Stimulated activated naive CD4-positive, alpha-beta T cell treated with Interleukin-2 at 50 U/mL for 16 hours (primary cell): ENCODE data around the gene AJUBA.
A peak's percentile ranks its signal among the peaks of the same experiment; 100 is the strongest.

Experiments used
- DNase-seq: peaks from one replicate; lab custom pipeline; 2025; lab: John Stamatoyannopoulos, UW

Gene AJUBA

DNA sequence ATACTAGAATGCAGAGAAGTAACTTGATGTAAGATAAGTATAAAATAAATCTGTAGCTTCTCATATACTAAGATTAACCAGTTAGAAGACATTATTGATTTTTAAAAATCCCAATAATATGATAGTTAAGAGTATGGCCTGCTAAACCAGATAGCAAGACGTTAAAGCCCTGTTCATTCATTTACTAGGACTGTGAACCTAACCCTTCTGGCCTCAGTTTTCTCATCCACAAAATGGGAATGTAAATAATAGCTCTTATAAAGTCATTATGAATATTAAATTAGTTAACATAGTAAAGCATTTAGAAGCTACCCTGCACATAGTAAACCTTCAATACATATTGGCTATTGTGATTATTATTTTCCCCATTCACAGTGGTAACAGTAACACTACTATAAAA, 47.2 kb downstream of the AJUBA start:
- DNase-seq, result no peak

DNA sequence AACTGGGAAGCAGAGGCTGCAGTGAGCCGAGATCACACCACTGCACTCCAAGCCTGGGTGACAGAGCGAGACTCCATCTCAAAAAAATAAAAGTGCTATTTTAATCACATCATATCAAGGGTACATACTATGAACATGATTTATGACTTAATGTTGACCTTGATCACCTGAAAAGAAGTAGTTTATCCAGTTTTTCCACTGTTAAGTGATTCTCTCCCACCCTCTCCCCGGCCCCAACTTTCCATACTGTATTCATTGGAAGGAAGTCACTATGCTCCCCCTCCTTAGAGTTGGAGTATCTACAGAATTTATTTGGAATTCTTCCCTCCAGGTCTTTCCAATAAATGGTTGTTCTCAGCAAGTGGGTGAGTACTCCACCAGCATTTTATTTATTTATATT, 50.2 kb downstream of the AJUBA start:
- DNase-seq, result no peak

DNA sequence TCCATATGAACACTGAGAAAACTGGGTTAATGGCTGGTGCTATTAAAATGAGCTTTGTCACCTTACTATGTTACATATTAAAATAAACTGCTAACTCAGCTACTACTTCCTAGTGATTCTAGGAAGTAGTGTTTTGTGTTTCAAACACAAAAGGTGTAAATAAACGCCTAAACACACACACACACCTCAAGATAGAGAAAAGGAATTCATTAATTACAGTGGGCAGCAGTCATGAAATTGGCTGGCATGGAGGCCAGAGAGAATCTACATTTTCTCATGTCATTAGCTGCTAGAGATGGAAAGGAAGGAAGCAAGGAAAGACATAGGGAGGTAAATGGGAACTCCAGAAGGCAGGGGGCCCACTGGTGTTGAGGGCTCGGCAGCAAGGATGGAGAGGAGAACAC, 52.4 kb downstream of the AJUBA start:
- no peak for DNase-seq

DNA sequence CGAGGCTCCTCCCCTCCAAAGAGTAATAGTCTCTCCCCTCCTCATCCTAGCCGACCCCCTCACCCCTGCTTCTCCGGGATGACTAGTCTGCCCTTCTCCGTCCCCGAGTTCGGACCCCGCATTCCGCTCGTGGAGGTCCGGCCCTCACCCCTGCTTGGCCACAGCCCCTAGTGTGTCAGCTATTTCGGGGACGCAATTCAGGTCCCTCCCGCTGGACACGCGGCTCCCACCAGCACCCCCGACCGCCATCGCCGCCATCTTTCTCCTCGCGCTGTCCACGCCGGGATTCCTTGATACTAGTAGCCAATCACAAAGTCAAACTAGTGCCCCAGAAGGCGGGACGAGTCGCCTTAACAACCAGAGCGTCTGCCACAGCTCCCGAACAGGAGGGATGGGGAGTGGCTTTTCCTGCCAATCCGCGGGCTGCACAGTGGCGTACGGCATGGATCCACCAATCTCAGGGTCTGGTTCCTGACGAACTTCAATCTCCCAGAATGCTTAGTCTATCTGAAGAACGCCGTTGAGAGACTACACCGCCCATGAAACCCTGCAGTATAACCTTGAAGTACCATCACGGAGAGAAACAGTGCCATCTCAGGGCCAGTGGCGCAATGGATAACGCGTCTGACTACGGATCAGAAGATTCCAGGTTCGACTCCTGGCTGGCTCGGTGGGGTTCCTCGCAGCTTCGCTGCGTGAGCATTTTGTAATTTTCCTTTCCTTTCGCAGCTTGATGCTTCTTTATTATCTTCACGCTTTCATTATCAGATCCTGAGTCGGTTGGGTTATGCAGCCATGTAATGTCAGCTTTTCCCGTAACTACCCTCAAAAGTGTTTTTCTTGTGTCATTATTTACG, 53.0 kb downstream of the AJUBA start, which contains the start of gene PRMT5:
TSS of gene PRMT5 (minus strand) at position 273 of the 857 bp plus-strand sequence. CDS start at position 258, 15 bp downstream.
- DNase-seq, result peak; percentile 99

DNA sequence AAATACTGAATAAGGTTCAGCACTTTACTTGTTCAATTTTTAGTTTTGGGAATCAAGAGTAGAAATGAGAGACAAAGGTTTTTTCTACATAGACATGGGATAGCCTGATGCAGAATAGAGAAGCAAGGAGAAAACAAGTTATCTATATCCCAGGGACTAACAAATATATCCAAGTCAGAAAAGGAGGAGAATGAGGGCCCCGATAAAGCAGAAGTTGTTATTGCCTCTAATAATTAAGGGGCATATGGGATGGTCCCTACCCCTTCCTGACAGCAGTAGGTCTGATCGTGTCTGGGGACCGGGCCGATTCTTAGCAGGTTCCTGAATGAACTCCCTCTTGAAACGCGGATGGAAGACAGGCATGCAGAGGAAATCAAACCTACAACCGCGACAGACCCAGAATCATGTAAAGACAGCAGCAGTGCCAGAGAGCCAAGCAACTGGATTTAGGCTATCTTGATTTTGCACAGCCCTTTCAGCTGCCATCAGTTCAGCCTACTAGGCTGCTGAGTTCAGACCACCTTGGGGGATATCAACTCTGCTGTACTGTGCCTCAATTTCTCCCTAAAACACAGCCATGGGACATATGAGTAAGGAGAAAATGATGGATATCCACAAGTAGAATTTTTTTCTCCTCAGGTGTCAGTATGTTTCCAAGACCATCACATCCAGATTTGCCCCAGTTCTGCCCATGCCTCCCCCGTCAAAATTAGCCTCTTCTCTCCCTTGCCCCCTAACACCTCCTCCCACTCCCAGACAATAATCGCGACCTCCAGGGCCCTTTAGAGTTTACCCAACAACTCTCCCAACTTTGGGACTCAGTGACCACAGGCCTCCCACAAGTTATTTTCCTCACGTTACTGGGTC, 53.9 kb downstream of the AJUBA start:
- DNase-seq, result no peak

DNA sequence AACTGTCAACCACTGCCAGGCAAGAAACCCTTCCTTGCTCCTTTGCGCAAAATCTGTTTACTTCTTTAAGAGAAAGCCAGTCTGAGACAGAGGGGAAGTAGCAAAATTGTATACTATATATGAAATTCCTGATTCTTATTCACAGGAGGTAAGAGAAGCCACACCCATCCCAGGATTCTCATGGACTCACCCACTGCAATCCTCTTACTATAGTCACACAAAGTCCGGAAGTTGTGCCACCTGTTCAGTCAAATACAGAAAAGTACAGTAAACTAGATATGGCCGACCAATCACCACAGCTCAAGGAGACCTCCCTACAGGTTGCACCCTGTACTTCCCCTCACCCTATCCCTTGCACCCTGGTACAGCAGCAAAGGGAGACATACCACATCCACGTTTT, 56.0 kb downstream of the AJUBA start:
- no peak for DNase-seq

DNA sequence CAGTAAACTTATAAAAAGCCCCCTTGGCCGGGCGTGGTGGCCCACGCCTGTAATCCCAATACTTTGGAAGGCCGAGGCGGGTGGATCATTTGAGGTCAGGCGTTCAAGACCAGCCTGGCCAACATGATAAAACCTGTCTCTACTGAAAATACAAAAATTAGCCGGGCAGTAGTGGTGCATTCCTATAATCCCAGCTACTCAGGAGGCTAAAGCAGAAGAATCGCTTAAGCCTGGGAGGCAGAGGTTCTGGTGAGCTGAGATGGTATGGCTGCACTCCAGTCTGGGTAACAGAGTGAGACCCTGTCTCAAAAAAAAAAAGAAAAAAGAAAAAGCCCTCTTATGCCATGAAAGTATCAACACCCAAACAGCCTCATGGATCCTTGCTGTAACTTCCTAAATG, 56.8 kb downstream of the AJUBA start:
- DNase-seq, result no peak

DNA sequence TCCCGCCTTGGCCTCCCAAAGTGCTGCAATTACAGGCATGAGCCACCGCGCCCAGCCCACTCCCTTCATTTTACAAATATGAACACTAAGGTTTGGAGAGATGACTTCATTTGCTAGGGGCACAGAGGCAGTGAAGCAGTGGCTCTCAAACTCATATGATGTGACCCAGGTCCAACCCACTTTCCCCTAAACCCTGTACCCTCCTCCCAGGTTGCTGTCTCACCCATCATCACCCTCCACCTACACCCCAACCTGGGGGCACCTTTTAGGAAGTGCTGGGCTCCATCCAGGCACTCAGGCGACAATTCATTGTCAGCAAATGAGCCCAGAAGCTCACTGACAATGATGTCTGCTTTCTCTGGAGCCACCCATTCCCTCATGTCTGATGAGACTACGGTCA, 58.6 kb downstream of the AJUBA start:
- DNase-seq, result no peak

DNA sequence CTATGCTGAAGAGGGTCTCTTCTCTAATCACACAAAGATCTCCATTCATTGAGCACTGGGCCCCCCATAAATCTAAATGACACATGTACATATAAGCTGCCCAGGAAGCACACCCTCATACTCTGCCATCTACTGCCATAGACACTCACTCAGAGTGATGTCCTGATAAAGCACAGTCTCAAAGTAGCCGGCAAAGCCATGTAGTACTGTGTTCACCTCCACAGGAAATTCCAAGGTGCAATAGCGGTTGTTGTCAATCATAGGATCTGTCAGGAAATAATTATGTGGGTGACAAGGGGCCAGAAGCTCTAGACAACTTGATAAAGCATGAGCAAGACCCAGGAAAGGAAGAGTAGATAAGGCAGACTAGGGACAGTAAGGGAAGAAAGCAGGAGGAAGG, 60.1 kb downstream of the AJUBA start:
- DNase-seq, result no peak
